Stimulated activated naive CD8-positive, alpha-beta T cell treated with anti-CD3 and anti-CD28 coated beads, Interleukin-15, Interleukin-2, amounts not matched to agents 100 ng/mL and 50 ng/mL, for 24 hours (primary cell): ENCODE results near the gene TMEM132D.

Experiments
- H3K27ac Mint-ChIP-seq: one replicate; pipeline ENCODE4 v1.8.0; 2021; ENCODE audit warnings: mild to moderate bottlenecking, mixed read lengths
- H3K27me3 Mint-ChIP-seq: one replicate; pipeline ENCODE4 v1.8.0; 2021; ENCODE audit warnings: mixed read lengths
- H3K36me3 Mint-ChIP-seq: one replicate; pipeline ENCODE4 v1.8.0; 2021; ENCODE audit warnings: low read depth, mixed read lengths
- H3K4me1 Mint-ChIP-seq: one replicate; pipeline ENCODE4 v1.8.0; 2021; ENCODE audit warnings: low read depth, mixed read lengths
- H3K4me3 Mint-ChIP-seq: one replicate; pipeline ENCODE4 v1.8.0; 2021; ENCODE audit warnings: mild to moderate bottlenecking, mixed read lengths
- H3K9me3 Mint-ChIP-seq: one replicate; pipeline ENCODE4 v1.8.0; 2021; ENCODE audit warnings: mixed read lengths

Gene TMEM132D

GRCh38 chr12:129696405-129696804 lies 207.4 kb downstream of the TMEM132D start:
- peaks cover 5% of the 10 kb centered on the region for H3K27me3 Mint-ChIP-seq
- H3K36me3 Mint-ChIP-seq = no peaks in the 10 kb centered on the region
- no peak overlapping the region for H3K4me3 Mint-ChIP-seq
- peaks cover 21% of the 10 kb centered on the region for H3K9me3 Mint-ChIP-seq
- H3K27ac Mint-ChIP-seq = no peak overlapping the region
- H3K4me1 Mint-ChIP-seq = no peaks in the 10 kb centered on the region

- H3K27ac Mint-ChIP-seq = no peak overlapping the region
- no peaks in the 10 kb centered on the region for H3K36me3 Mint-ChIP-seq
- peaks cover 17% of the 10 kb centered on the region for H3K9me3 Mint-ChIP-seq
- peaks cover 5% of the 10 kb centered on the region for H3K27me3 Mint-ChIP-seq
- no peaks in the 10 kb centered on the region for H3K4me1 Mint-ChIP-seq
- H3K4me3 Mint-ChIP-seq = no peak overlapping the region
These were observed 210.1 kb downstream of the TMEM132D start for GRCh38 chr12:129693731-129694130.

- H3K4me1 Mint-ChIP-seq = no peaks in the 10 kb centered on the region
- no peak overlapping the region for H3K4me3 Mint-ChIP-seq
- no peaks in the 10 kb centered on the region for H3K36me3 Mint-ChIP-seq
- H3K27ac Mint-ChIP-seq = no peak overlapping the region
- peaks cover 15% of the 10 kb centered on the region for H3K9me3 Mint-ChIP-seq
- H3K27me3 Mint-ChIP-seq = no peaks in the 10 kb centered on the region
These were observed 216.1 kb downstream of the TMEM132D start for GRCh38 chr12:129687731-129688130.

- H3K36me3 Mint-ChIP-seq = no peaks in the 10 kb centered on the region
- no peaks in the 10 kb centered on the region for H3K27me3 Mint-ChIP-seq
- H3K27ac Mint-ChIP-seq = no peak overlapping the region
- H3K4me1 Mint-ChIP-seq = no peaks in the 10 kb centered on the region
- H3K9me3 Mint-ChIP-seq = peaks cover 24% of the 10 kb centered on the region
- no peak overlapping the region for H3K4me3 Mint-ChIP-seq
These were observed 222.0 kb downstream of the TMEM132D start for GRCh38 chr12:129681830-129682229.

- Mint-ChIP-seq H3K9me3 (peaks cover 31% of the 10 kb centered on the region), H3K4me3 (no peak overlapping the region), H3K27me3 (no peaks in the 10 kb centered on the region), H3K36me3 (no peaks in the 10 kb centered on the region), H3K27ac (no peak overlapping the region), H3K4me1 (no peaks in the 10 kb centered on the region)
These were observed 222.7 kb downstream of the TMEM132D start for GRCh38 chr12:129681151-129681550.

- H3K4me1 Mint-ChIP-seq = no peaks in the 10 kb centered on the region
These were observed 227.4 kb downstream of the TMEM132D start for GRCh38 chr12:129676411-129676810.

GRCh38 chr12:129675947-129676346 lies 227.9 kb downstream of the TMEM132D start:
- no peaks in the 10 kb centered on the region for H3K4me1 Mint-ChIP-seq
- H3K36me3 Mint-ChIP-seq = no peaks in the 10 kb centered on the region
- peaks cover 17% of the 10 kb centered on the region for H3K9me3 Mint-ChIP-seq
- no peaks in the 10 kb centered on the region for H3K27me3 Mint-ChIP-seq
- H3K27ac Mint-ChIP-seq = no peak overlapping the region
- H3K4me3 Mint-ChIP-seq = no peak overlapping the region

More at GRCh38 chr12:129676411-129676810, 227.4 kb downstream of the TMEM132D start:
- no peaks in the 10 kb centered on the region for H3K36me3 Mint-ChIP-seq
- H3K27ac Mint-ChIP-seq = no peak overlapping the region
- H3K9me3 Mint-ChIP-seq = peaks cover 16% of the 10 kb centered on the region
- H3K4me3 Mint-ChIP-seq = no peak overlapping the region
- no peaks in the 10 kb centered on the region for H3K27me3 Mint-ChIP-seq

- H3K27ac Mint-ChIP-seq = no peak overlapping the region
- H3K27me3 Mint-ChIP-seq = no peaks in the 10 kb centered on the region
These were observed 228.3 kb downstream of the TMEM132D start for GRCh38 chr12:129675496-129675895.

GRCh38 chr12:129673806-129674205 lies 230.0 kb downstream of the TMEM132D start:
- no peaks in the 10 kb centered on the region for H3K4me1 Mint-ChIP-seq

More at GRCh38 chr12:129675496-129675895, 228.3 kb downstream of the TMEM132D start:
- Mint-ChIP-seq H3K4me3 (no peak overlapping the region), H3K36me3 (no peaks in the 10 kb centered on the region), H3K4me1 (no peaks in the 10 kb centered on the region), H3K9me3 (peaks cover 14% of the 10 kb centered on the region)

GRCh38 chr12:129672110-129672509 lies 231.7 kb downstream of the TMEM132D start:
- no peak overlapping the region for H3K4me3 Mint-ChIP-seq
- peaks cover 14% of the 10 kb centered on the region for H3K9me3 Mint-ChIP-seq
- H3K36me3 Mint-ChIP-seq = no peaks in the 10 kb centered on the region
- H3K27me3 Mint-ChIP-seq = no peaks in the 10 kb centered on the region
- H3K4me1 Mint-ChIP-seq = no peaks in the 10 kb centered on the region
- no peak overlapping the region for H3K27ac Mint-ChIP-seq

More at GRCh38 chr12:129673806-129674205, 230.0 kb downstream of the TMEM132D start:
- Mint-ChIP-seq H3K27me3 (no peaks in the 10 kb centered on the region), H3K27ac (no peak overlapping the region), H3K9me3 (peaks cover 14% of the 10 kb centered on the region), H3K4me3 (no peak overlapping the region), H3K36me3 (no peaks in the 10 kb centered on the region)

GRCh38 chr12:129670256-129670920 lies 233.4 kb downstream of the TMEM132D start:
- Mint-ChIP-seq H3K27ac (no peak overlapping the region), H3K4me3 (no peak overlapping the region), H3K27me3 (no peaks in the 10 kb centered on the region), H3K36me3 (no peaks in the 10 kb centered on the region), H3K9me3 (peaks cover 6% of the 10 kb centered on the region), H3K4me1 (no peaks in the 10 kb centered on the region)

GRCh38 chr12:129665414-129665813 lies 238.4 kb downstream of the TMEM132D start:
- Mint-ChIP-seq H3K4me1 (no peaks in the 10 kb centered on the region), H3K36me3 (no peaks in the 10 kb centered on the region), H3K4me3 (no peak overlapping the region), H3K27ac (no peak overlapping the region), H3K27me3 (no peaks in the 10 kb centered on the region), H3K9me3 (no peaks in the 10 kb centered on the region)

- Mint-ChIP-seq H3K9me3 (peaks cover 4% of the 10 kb centered on the region), H3K27ac (no peak overlapping the region), H3K27me3 (no peaks in the 10 kb centered on the region), H3K4me3 (no peak overlapping the region), H3K36me3 (no peaks in the 10 kb centered on the region), H3K4me1 (no peaks in the 10 kb centered on the region)
These were observed 241.6 kb downstream of the TMEM132D start for GRCh38 chr12:129662234-129662633.

- no peaks in the 10 kb centered on the region for H3K36me3 Mint-ChIP-seq
- no peak overlapping the region for H3K27ac Mint-ChIP-seq
- no peak overlapping the region for H3K4me3 Mint-ChIP-seq
- no peaks in the 10 kb centered on the region for H3K27me3 Mint-ChIP-seq
- H3K9me3 Mint-ChIP-seq = peaks cover 4% of the 10 kb centered on the region
- no peaks in the 10 kb centered on the region for H3K4me1 Mint-ChIP-seq
These were observed 242.9 kb downstream of the TMEM132D start for GRCh38 chr12:129660946-129661345.

- H3K27ac Mint-ChIP-seq = no peak overlapping the region
- H3K36me3 Mint-ChIP-seq = no peaks in the 10 kb centered on the region
- no peaks in the 10 kb centered on the region for H3K4me1 Mint-ChIP-seq
- peaks cover 4% of the 10 kb centered on the region for H3K9me3 Mint-ChIP-seq
- H3K4me3 Mint-ChIP-seq = no peak overlapping the region
- no peaks in the 10 kb centered on the region for H3K27me3 Mint-ChIP-seq
These were observed 243.7 kb downstream of the TMEM132D start for GRCh38 chr12:129659961-129660622.
